Effector CD4-positive, alpha-beta T cell (primary cell): Measurements from ENCODE around the gene ARID5B.

Experiments
- DNase-seq: peaks from one replicate; pipeline ENCODE4 v3.0.0-alpha.2; 2020

ARID5B gene

GRCh38 chr10:62081341-62082270 is 180.1 kb downstream of the ARID5B start:
- DNase-seq = no peak

GRCh38 chr10:62082271-62082656 is 180.8 kb downstream of the ARID5B start:
- DNase-seq = no peak

GRCh38 chr10:62082729-62083411 is 181.4 kb downstream of the ARID5B start:
- peak; percentile 27 for DNase-seq

GRCh38 chr10:62083412-62084267 is 182.1 kb downstream of the ARID5B start:
- DNase-seq = no peak

- DNase-seq = no peak
These were observed 183.0 kb downstream of the ARID5B start for GRCh38 chr10:62084451-62084850.

DNA sequence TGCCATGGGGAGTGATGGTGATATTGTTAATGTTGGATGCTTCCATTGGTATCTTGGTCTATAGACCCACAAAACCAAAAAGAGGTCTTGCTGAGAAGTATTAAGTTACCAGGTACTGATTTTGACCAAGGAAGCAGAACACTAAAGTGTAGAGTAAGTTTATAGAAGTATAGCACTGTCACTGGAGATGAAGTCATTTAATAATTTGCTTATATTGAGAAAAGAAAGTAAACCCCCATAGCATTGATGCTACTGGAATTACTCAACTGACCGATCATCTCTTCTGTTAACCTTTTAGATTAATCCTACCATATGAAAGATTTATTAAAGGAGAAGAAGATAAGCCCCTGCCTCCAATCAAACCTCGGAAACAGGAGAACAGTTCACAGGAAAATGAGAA is 183.9 kb downstream of the ARID5B start:
- DNase-seq = no peak

- no peak for DNase-seq
These were observed 184.3 kb downstream of the ARID5B start for GRCh38 chr10:62085821-62086220.

DNA sequence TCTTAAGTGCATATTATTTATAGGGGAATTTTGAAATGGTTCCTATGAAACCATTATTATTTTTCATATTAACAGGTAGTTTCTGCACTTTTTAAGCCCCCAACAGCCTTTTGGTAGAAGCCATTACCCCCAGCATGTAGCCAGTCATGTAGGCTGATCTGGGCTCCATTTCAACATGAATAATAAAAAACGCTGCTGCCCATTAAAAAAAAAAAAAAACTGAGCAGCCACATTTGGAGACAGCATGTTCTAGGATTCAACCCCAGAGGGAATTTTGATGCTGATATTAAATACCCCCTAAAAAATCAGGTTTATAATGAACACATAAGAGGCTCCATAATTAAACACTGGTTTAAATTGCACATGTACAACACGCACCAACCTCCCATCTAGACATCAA is 185.8 kb downstream of the ARID5B start:
- no peak for DNase-seq

- DNase-seq = no peak
These were observed 187.3 kb downstream of the ARID5B start for GRCh38 chr10:62088786-62089185.

DNA sequence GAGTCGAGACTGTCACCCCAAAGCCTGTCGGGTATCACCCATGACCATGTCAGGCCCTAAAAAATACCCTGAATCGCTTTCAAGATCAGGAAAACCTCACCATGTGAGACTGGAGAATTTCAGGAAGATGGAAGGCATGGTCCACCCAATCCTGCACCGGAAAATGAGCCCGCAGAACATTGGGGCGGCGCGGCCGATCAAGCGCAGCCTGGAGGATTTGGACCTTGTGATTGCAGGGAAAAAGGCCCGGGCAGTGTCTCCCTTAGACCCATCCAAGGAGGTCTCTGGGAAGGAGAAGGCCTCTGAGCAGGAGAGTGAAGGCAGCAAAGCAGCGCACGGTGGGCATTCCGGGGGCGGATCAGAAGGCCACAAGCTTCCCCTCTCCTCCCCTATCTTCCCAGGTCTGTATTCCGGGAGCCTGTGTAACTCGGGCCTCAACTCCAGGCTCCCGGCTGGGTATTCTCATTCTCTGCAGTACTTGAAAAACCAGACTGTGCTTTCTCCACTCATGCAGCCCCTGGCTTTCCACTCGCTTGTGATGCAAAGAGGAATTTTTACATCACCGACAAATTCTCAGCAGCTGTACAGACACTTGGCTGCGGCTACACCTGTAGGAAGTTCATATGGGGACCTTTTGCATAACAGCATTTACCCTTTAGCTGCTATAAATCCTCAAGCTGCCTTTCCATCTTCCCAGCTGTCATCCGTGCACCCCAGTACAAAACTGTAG is 191.0 kb downstream of the ARID5B start:
- DNase-seq = no peak

GRCh38 chr10:62093863-62094291 is 192.4 kb downstream of the ARID5B start:
- no peak for DNase-seq

DNA sequence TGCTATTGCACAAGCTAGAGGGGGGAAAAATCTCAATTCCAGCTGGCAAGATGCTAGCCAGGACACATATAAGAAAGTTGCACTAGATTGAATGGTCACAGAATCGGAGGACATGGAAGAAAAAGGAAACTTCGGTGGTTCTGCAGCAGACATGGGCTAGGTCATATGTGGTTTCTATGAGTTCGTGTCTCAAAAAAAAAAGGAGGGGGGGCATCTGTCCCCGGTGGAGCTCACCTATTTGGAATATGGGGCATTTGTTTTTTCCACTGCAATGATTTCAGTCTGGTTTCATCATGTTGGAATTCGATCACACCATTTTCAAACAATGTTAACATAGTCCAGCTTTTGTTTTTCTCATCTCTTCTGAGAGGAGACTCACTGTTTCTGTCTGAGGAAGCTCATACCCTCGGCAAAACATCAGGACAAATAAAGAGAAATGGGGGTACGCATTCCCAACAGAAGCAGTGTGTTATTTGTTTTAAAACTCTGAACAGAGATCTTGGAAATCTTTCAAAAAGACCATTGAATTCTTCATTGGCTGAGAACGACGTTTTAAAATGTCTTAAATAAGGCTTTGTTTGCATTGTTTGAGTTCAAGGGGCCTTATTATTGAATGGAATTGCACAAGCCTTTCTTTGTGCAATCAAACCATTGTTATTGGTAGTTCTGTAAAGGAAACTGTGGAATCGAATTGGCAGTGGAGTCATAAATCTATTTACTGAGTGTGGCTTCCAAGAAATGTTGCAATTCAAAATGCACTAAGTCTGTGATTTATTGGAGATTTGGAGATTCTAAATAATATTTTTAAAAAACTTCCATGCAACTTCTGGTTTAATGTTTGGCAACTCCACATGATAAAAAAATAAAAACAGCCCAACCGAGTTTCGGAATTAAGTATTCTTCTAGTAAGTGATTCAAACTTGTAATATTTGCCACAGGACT is 194.0 kb downstream of the ARID5B start:
- no peak for DNase-seq

DNA sequence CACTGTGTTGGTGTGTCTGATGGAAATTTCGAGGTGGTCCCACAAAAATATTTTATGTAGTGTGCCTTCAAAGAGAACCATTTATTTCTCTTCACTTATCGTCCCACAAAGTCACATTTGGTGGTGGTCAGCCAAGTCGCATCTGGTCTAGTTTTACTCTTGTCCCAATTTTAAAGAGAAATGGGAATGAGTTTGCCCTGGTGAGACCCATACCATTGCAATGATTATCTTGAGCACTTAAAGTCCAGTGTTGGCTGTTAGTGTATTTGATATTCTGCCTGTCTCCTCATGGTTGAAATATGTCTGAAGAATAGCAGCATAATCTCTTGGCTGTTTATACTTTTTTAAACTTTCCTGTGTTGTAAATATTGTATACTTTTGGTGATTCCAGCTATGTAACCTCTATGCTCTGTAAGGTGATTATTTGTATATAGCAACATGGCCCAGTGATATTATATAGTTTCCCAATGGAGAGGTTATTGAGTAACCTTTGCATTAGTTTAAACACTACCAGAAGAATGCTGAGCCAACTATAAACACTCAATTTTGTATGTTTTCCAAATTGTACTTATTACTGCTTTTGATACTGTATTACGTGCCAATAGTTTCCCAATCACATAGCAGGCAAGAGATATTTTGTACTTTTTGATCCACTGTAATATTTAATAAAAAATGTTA is 194.9 kb downstream of the ARID5B start:
- no peak for DNase-seq

DNA sequence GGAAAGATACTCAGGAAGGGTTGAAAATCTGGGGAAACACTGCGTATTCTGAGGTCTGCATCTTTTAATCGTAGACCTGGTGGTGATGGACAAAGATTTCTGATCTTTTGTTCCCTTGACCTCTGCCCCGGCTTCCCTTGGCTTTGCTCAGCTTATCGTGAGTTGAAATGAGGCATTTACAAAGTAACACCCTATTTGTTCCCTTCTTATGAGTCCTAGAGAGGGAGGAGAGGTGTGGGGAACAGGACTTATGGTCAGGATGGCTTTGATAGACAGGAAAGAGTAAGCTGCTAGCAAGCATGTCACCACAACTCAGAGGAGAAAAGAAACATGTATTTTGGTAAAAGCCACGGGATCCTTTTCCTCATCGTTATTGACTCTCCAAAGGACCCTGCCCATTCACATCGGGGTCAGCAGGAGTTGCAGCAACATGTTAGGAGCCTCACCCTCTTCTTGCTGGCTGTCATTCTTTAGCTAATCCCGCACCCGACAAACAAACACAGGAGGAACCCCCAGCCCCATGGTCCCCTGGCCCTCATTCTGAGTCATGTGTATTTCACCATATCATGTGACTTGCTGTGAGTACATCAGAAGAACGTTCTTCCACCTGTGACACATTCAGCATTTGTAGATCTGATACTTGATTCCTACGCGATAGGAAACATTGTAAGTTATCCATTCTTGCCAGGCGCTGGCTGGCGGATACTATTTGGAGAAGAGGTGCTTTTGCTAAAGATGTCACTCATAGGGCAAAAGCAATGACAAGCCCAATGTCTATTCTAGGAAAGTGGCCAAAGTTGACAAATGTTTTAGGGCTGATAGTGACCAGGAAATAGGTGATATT is 197.0 kb downstream of the ARID5B start:
- DNase-seq = no peak

- no peak for DNase-seq
These were observed 197.8 kb downstream of the ARID5B start for GRCh38 chr10:62099299-62099698.

GRCh38 chr10:62103857-62104256 is 202.4 kb downstream of the ARID5B start:
- DNase-seq = no peak

DNA sequence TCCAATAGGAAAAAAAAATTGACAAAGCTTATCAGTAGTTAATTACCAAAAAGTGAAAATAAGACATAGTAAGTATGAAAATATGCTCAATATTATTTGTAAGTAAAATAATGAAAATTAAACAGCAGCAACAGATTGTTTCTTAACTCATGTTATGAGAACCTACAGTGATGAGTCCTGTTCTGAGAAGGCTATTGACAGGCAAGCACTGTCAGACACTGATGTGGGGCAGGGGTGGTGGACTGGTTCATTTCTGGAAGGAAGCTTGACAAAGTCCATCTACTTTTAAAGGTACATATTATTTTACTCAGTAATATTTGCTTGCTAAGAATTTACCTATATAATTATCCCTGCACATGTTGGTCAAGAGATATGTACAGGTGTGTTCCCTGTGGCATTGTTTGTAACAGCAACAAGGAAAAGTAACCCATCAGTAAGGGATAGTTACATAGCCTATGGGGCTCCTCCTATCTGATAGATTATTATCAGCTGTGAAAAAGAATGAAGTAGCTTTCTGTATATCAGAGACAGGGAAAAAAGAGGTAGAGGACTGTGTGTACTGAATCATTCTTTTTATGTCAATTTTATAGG is 205.5 kb downstream of the ARID5B start:
- no peak for DNase-seq

DNA sequence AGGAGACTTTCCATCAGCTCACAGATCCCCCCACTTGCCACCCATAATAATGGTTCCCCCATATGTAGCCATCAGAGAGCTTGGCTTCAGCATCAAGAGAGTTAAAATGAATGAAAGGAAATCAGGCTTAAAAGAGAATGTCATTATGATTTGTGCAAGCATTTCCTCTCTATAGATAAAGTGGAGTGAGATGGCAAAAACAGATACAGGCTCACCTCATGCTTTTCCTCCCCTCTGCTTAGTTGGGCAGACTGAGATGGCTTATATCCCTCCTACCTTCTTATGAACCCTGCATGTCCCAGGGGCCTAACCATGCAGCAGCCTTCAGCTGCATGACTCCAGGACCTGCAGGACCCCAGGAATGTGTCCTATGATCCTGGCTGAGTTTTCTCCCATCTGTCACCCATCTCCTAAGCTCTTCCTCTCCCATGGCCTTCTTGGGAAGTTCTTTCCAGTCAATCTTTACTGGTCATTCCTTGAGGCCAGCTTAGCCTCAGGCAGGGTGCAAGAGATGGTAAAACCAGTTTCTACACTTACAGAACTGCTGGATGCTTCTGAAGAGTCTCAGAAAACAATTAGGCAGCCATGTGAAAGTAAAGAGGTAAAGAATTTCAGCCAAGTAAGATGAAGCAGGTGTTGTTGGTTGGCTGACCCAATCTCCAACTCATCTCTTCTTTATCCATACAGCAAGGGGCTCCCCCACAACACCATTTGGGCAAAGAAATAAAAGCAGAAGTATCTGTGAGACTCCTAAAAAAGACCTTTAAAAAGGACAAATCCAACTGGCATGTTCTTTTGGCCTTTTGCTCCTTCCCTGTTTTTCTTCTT is 207.5 kb downstream of the ARID5B start:
- DNase-seq = no peak
